ENCODE results near the gene ERC1.

DNA sequence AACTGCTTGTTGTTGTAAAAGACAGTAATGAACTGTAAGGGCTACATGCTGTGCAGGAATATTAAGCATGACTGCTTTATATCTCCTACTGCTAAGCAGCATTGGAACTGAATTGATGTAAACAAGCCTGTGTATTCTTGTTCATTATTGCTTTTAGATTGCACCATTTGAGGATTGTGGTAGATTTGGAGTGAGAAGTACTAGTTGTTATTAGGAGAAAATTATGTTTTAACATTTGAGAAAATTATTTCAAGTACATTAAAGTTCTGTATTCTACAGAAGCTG lies 212.7 kb downstream of the ERC1 start:
- TF ChIP-seq, protein P1, sequence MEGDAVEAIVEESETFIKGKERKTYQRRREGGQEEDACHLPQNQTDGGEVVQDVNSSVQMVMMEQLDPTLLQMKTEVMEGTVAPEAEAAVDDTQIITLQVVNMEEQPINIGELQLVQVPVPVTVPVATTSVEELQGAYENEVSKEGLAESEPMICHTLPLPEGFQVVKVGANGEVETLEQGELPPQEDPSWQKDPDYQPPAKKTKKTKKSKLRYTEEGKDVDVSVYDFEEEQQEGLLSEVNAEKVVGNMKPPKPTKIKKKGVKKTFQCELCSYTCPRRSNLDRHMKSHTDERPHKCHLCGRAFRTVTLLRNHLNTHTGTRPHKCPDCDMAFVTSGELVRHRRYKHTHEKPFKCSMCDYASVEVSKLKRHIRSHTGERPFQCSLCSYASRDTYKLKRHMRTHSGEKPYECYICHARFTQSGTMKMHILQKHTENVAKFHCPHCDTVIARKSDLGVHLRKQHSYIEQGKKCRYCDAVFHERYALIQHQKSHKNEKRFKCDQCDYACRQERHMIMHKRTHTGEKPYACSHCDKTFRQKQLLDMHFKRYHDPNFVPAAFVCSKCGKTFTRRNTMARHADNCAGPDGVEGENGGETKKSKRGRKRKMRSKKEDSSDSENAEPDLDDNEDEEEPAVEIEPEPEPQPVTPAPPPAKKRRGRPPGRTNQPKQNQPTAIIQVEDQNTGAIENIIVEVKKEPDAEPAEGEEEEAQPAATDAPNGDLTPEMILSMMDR (IDR thresholded peaks at IDR 0.05) = no peak
- TF ChIP-seq POLR2AphosphoS5 (IDR thresholded peaks at IDR 0.05; ENCODE audit: insufficient read depth in 1 of 2, low read depth in 1 of 2) (no peak), POLR2A (IDR thresholded peaks at IDR 0.05) (no peak)

All from vagina (tissue), 2 donors.